ENCODE data around the gene ZBTB16. TPM values are rescaled to one million over a fixed set of nuclear protein-coding genes. Genes with fewer than 3 reads are reported as not detected.

The ZBTB16 gene
- total RNA-seq, 3 donors from 2014 or later: 4.9 to 82.1 (median 48.8) TPM

GRCh38 chr11:114092953-114093352, 33.4 kb downstream of the ZBTB16 start:
- Histone ChIP-seq H3K9me3 (no peaks in the 10 kb centered on the region), H3K4me3 (no peak overlapping the region), H3K4me1 (ENCODE audit: low read depth) (no peaks in the 10 kb centered on the region), H3K36me3 (ENCODE audit: low read depth) (no peaks in the 10 kb centered on the region)
- no peak for TF ChIP-seq CTCF (IDR thresholded peaks at IDR 0.05)
- intact Hi-C loops (cut with DNase I, micrococcal nuclease): no loop called here
- no peak for DNase-seq
- no peak for ATAC-seq

- no peak for TF ChIP-seq CTCF (IDR thresholded peaks at IDR 0.05)
- Histone ChIP-seq H3K4me3 (no peak overlapping the region), H3K36me3 (ENCODE audit: low read depth) (no peaks in the 10 kb centered on the region), H3K9me3 (no peaks in the 10 kb centered on the region), H3K4me1 (ENCODE audit: low read depth) (no peaks in the 10 kb centered on the region)
- DNase-seq (no peak), ATAC-seq (no peak)
- intact Hi-C loops (cut with DNase I, micrococcal nuclease): no loop called here
These were observed 35.0 kb downstream of the ZBTB16 start for GRCh38 chr11:114094516-114094915.

GRCh38 chr11:114095899-114096298, 36.4 kb downstream of the ZBTB16 start:
- ATAC-seq (no peak), DNase-seq (no peak)
- TF ChIP-seq CTCF (IDR thresholded peaks at IDR 0.05): no peak
- Histone ChIP-seq H3K36me3 (ENCODE audit: low read depth) (no peaks in the 10 kb centered on the region), H3K4me1 (ENCODE audit: low read depth) (peaks cover 4% of the 10 kb centered on the region), H3K9me3 (no peaks in the 10 kb centered on the region), H3K4me3 (no peak overlapping the region)
- intact Hi-C loops (cut with DNase I, micrococcal nuclease): no loop called here

- Histone ChIP-seq H3K4me3 (no peak overlapping the region), H3K4me1 (ENCODE audit: low read depth) (peaks cover 4% of the 10 kb centered on the region), H3K9me3 (no peaks in the 10 kb centered on the region), H3K36me3 (ENCODE audit: low read depth) (no peaks in the 10 kb centered on the region)
- no peak for TF ChIP-seq CTCF (IDR thresholded peaks at IDR 0.05)
- intact Hi-C loops (cut with DNase I, micrococcal nuclease): no loop called here
- ATAC-seq (no peak), DNase-seq (no peak)
These were observed 38.3 kb downstream of the ZBTB16 start for GRCh38 chr11:114097832-114098231.

GRCh38 chr11:114098927-114099326, 39.4 kb downstream of the ZBTB16 start:
- Histone ChIP-seq H3K4me1 (ENCODE audit: low read depth) (peaks cover 4% of the 10 kb centered on the region), H3K4me3 (no peak overlapping the region), H3K36me3 (ENCODE audit: low read depth) (no peaks in the 10 kb centered on the region), H3K9me3 (no peaks in the 10 kb centered on the region)
- TF ChIP-seq CTCF (IDR thresholded peaks at IDR 0.05): no peak
- DNase-seq (no peak), ATAC-seq (peak; percentile 91)
- intact Hi-C loops (cut with DNase I, micrococcal nuclease): no loop called here

Measured in mucosa of descending colon (tissue), 3 donors.